Femur (tissue), 1 donor: ENCODE results near the gene SLC35E3.
"Not testable (repeated sequence)": the region's sequence is repeated elsewhere in the genome, so short reads cannot be mapped to it uniquely, and the experiment has no call there.

Experiments used
- DNase-seq: peaks from one replicate; pipeline ENCODE4 v3.0.0-alpha.2; 2017

Gene SLC35E3

DNA sequence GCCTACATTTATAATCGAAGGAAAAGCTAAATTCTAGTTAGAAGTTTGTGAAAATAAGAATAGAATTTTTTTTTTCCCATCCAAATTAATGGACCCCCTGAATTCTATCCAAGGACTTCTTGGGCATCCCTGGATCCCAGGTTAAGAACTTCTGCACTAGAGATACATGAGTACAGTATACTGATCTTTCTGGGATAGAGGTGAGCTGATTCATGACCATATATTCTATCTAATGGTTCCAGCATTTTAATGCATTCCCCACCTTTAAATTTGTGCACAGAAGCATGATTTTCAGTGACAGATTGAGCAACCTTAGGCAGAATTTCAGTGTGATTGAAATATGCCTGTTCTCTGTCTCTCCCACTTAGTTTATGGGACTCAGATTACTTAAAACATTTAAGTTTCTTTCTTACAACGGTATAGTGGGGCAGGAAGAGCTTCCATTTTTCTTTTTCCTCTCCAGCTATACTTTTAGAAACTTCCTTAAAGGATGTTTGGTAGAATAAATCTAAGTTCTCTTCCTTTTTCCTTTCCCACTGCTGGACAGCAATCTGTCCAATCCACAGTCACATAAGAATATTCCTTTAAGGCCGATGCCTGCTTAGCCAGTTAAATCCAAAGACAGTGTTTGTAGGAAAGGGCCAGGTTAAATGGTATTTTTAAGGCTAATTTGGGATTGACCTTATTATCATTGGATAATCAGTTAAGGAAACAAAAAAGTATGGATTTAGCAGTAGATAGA lies 68.7 kb downstream of the SLC35E3 start:
- no peak for DNase-seq

DNA sequence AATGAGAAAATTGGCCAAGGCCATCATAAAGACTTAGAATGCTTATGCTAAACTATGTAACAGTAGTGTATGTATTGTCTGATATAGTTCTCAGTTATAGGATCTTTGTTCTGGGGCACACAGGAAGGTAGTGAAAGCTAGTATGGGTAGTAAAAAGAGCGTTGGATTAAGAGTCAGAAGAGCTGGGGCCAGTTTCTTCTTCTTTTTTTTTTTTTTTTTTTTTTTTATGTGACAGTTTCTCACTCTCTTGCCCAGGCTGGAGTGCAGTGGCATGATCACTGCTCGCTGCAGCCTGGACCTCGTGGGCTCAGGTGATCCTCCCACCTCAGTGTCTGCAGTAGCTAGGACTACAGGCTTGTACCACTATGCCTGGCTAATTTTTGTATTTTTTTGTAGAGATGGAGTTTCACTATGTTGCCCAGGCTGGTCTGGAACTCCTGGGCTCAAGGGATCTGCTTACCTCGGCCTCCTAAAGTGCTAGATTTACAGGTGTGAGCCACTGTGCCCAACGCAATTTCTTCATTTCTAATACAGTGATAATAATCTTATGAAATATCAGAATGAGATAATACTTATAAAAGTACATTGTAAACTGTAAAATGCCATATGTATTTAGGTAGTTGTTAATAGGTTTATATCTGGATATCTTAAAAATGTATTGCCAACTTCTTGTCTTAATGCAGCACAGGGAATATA lies 69.4 kb downstream of the SLC35E3 start:
- no peak for DNase-seq

DNA sequence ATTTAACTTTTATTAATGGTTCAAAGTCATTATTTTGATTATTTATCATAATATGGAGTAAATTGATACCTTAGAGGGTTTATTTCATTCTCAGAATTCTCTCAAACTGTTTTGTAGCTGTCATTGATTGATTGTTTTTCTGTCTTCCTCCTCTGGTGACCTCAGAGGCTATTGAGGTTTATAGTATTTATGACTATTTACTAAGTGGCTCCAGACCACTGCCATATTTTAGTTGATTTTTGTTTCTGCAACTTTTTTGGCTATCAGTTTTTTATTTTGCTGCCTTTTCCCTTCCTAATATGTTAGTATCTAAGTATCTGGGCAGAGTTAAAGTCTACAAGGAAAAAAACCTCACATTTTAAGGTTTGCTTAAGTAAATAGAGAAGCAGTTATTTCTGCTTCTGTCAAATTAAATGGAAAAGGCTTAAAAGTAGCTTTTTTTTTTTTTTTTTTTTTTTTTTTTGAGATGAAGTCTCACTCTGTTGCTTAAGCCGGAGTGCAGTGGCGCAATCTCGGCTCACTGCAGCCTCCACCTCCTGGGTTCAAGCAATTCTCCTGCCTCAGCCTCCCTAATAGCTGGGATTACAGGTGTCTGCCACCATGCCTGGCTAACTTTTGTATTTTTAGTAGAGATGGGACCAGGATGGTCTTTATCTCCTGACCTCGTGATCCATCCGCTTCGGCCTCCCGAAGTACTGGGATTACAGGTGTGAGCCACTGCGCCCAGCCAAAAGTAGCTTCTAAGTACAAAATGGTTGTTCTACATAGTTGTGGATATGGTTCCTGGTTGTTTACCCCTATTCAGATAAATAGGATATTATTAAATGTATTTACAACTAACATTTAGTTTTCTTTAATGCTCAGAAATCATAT lies 70.2 kb downstream of the SLC35E3 start:
- no peak for DNase-seq

DNA sequence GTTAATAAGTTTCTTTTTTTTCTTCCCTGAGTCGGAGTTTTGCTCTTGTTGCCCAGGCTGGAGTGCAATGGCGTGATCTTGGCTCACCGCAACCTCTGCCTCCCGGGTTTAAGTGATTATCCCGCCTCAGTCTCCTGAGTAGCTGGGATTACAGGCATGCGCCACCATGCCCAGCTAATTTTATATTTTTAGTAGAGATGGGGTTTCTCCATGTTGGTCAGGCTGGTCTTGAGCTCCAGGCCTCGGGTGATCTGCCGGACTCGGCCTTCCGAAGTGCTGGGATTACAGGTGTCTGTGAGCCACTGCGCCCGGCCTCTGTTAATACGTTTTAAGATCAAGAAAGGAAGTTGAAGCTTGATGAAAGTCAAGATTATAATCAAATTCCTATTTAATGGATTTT lies 73.5 kb downstream of the SLC35E3 start:
- not testable (repeated sequence) for DNase-seq

DNA sequence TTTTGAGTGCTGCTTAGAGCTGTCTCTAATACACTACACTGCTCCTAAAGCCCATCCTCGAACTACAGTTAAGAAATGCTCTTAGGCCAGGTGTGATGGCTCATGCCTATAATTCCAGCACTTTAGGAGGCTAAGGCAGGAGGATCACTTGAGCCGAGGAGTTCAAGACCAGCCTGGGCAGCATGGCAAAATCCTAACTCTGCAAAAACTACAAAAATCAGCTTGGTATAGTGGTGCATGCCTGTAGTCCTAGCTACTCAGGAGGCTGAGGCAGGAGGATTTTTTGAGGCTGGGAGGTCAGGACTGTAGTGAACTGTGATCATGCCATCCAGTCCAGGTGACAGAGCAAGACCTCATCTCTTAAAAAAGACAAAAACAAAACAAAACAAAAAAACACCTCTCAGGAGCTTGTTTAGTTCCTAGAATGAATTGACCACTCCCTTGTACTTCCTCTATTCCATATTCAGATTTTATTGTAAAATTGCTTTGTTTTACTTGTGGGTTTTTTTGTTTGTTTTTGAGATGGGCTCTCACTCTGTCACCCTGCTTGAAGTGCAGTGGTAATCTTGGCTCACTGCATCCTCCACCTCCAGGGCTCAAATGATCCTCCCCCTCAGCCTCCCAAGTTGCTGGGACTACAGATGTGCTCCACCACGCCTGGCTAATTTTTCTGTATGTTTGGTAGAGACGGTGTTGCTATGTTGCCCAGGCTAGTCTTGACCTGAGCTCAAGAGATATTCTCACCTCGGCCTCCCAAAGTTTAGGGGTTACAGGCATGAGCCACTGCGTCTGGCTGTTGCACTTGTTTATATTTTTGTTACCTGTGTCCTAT lies 75.6 kb downstream of the SLC35E3 start:
- DNase-seq, result no peak

DNA sequence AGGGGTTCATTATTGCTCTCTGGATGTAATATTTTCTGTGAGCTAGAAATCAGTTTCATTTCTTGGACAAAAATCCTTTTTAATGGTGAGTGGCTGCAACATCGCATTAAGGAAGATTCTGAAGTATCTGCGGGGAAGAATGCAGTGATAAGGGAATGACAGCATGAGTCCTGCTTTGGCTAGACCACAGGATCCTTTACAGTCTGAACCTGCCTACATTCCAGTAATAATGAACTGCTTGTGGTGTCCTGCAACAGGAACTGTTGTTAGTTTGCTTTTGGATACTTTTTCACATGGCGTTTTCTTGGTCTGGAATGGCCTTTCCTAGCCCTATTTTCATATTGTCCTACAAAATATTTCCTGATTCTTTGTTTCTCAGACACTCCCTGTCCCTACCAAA lies 77.7 kb downstream of the SLC35E3 start:
- no peak for DNase-seq

DNA sequence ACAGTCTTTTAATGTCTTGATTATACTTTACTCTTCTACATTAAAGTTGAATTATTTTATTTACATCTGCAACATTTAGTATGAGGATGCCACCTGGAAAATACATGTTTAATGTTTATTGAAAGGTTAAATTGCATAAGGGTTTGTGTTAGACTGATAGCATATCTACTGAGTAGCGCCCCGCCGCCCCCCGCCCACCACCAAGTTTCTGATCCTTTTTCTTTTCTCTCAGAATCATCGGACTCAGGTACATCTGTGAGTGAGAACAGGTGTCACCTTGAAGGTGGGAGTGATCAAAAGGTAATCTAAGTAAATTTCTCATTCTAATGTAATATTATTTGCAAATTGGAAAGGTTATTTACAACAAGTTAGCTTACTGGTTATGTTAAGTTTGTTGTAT lies 78.2 kb downstream of the SLC35E3 start:
- DNase-seq, result no peak

DNA sequence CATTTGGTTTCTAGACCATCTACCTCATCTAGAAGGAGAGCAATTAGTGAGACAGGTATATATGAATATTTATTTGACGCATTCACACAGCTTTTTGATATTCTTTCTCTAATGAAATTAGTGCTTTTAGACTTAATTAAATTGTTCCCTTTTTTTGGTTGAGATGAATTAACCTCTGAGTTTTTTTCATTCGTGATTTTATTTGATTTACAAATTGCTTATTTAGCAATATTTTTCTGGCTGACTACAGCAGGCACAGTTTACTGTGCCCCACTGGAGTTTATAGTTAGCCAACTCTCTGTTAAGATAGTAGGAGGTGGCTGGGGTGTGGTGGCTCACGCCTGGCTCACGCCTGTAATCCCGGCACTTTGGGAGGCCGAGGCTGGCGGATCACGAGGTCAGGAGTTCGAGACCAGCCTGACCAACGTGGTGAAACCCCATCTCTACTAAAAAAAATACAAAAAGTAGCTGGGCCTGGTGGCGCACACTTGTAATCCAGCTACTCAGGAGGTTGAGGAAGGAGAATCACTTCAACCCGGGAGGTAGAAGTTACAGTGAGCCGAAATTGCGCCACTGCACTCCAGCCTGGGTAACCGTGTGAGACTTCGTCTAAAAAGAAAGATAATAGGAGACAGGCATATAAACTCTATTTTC lies 78.7 kb downstream of the SLC35E3 start:
- no peak for DNase-seq

DNA sequence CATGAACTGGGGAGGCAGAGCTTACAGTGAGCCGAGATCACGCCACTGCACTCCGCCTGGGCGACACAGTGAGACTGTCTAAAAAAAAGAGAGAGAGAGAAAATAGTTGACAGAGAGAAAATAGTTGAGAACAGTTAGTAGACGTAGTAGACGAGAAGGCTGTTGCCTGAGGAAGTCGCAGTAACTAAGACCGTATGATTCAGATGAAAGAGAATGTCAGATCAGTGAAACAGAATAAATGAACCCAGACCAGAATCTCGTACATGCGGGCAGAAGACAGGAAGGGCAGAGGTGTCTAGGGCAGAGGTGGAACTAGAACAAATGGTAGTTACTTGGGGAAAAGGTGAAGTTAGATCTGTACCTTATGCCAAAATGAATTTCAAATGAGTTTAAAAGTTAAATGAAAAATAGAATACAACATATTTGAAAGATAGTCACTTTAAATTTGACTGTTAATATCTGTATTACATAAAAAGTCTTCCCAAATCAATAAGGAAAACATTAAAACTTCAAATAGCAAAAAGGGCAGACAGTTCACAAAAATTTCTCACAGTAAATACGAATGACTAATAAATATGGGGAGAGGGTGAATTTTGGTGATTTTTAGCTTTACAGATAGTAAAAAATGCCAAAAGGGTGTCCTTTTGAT lies 79.7 kb downstream of the SLC35E3 start:
- no peak for DNase-seq

DNA sequence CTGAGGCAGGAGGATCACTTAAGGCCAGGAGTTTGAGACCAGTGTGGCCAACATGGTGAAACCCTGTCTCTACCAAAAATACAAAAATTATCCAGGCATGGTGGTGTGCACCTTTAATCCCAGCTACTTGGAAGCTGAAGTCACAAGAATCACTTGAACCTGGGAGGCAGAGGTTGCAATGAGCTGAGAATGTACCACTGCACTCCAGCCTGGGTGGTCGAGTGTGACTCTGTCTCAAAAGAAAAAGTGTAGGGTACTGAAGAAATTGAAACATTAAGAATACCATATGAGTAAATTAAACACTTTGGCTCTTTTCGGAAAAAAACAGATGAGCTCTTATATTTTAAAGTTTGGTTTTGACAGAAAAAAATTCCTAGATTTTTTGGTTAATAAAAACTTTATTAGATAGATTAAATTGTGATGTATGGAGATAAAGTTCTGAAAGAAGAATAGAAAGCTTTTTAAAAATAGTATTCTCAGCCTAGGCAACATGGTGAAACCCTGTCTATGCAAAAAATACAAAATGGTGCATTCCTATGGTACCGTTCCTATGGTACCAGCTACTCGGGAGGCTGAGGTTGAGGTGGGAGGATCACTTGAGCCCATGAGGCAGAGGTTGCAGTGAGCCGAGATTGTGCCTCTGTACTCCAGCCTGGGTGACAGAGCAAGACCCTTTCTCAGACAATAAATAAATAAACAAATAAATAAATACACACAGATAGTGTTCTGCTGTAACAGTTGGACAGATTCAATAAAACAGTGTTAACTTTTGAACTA lies 82.1 kb downstream of the SLC35E3 start:
- no peak for DNase-seq

DNA sequence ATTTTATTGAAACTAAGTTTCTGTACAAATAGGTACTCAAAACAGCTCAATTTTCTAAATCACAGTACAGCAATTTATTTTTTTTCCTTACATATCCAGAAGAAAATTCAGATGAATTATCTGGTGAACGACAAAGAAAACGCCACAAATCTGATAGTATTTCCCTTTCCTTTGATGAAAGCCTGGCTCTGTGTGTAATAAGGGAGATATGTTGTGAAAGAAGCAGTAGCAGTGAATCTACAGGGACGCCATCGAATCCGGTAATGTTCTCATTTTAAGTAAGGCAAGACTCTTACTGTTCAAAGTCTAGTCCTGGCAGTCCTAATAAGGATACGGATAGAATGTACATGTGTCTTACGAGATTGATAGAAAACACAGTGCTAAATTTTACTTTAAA lies 82.7 kb downstream of the SLC35E3 start:
- no peak for DNase-seq
